Neuronal stem cell (in vitro differentiated cells): ENCODE results near the gene MYCBPAP.

Source experiments
- DNase-seq: peaks from one replicate; pipeline ENCODE4 v3.0.0-alpha.2; 2013; ENCODE audit warnings: low spot score
- H2AFZ ChIP-seq: one replicate; pipeline ENCODE4 v1.6.1; 2013; ENCODE audit warnings: mild to moderate bottlenecking, low read length, inconsistent platforms
- H2AK5ac ChIP-seq: 2 replicates; pipeline ENCODE4 v1.6.1; 2013; ENCODE audit warnings: low read depth, mild to moderate bottlenecking, inconsistent platforms, low read length, moderate library complexity, mixed read lengths
- H2BK120ac ChIP-seq: 2 replicates; pipeline ENCODE4 v1.6.1; 2013; ENCODE audit warnings: low read depth, mild to moderate bottlenecking, inconsistent platforms, low read length, moderate library complexity, mixed read lengths
- H2BK12ac ChIP-seq: one replicate; pipeline ENCODE4 v1.6.1; 2013; ENCODE audit warnings: low read length, inconsistent platforms
- H2BK15ac ChIP-seq: 2 replicates; pipeline ENCODE4 v1.6.1; 2013; ENCODE audit warnings: mild to moderate bottlenecking, low read length, inconsistent platforms, mixed read lengths
- H2BK5ac ChIP-seq: one replicate; pipeline ENCODE4 v1.6.1; 2013; ENCODE audit warnings: inconsistent platforms, mild to moderate bottlenecking, low read length, moderate library complexity
- H3K14ac ChIP-seq: one replicate; pipeline ENCODE4 v1.6.1; 2013; ENCODE audit warnings: low read length, inconsistent platforms
- H3K18ac ChIP-seq: 2 replicates; pipeline ENCODE4 v1.6.1; 2013; ENCODE audit warnings: low read length, inconsistent platforms
- H3K23ac ChIP-seq: 2 replicates; pipeline ENCODE4 v1.6.1; 2013; ENCODE audit warnings: low read depth, mild to moderate bottlenecking, mixed read lengths, low read length, inconsistent platforms; ENCODE audit not compliant: poor library complexity
- H3K27ac ChIP-seq: replicated peaks from 3 replicates; pipeline ENCODE4 v1.5.1; 2013; ENCODE audit warnings: low read length, inconsistent platforms
- H3K27me3 ChIP-seq, 3 experiments: 2 replicates each; pipeline ENCODE4 v1.6.1; 2013; ENCODE audit warnings: low read length in 3 of 3, mild to moderate bottlenecking in 2 of 3, inconsistent platforms in 1 of 3, low read depth in 1 of 3, mixed read lengths in 1 of 3, moderate library complexity in 1 of 3; ENCODE audit not compliant: control insufficient read depth in 3 of 3, insufficient read depth in 3 of 3
- H3K36me3 ChIP-seq, 2 donors: replicated peaks in 1 of 2; 2 replicates each; pipeline ENCODE4 v1.6.1; 2013; ENCODE audit warnings: low read length in 2 of 2; ENCODE audit not compliant: control insufficient read depth in 2 of 2, insufficient read depth in 2 of 2
- H3K4ac ChIP-seq: 2 replicates; pipeline ENCODE4 v1.6.1; 2013; ENCODE audit warnings: inconsistent platforms, mild to moderate bottlenecking, low read length, moderate library complexity
- H3K4me1 ChIP-seq, 2 donors: 1 replicate in 1 of 2; 2 replicates in 1 of 2; pipeline ENCODE4 v1.6.1; 2013; ENCODE audit warnings: low read length in 2 of 2, low read depth in 1 of 2; ENCODE audit not compliant: control insufficient read depth in 2 of 2, insufficient read depth in 1 of 2
- H3K4me2 ChIP-seq: one replicate; pipeline ENCODE4 v1.6.1; 2013; ENCODE audit warnings: mild to moderate bottlenecking, low read length, inconsistent platforms; ENCODE audit not compliant: insufficient read depth, poor library complexity, severe bottlenecking
- H3K4me3 ChIP-seq, 2 donors: 2 replicates each; pipeline ENCODE4 v1.5.1; 2013; ENCODE audit warnings: low read length in 2 of 2, mild to moderate bottlenecking in 2 of 2, inconsistent platforms in 1 of 2, moderate library complexity in 1 of 2
- H3K79me1 ChIP-seq: one replicate; pipeline ENCODE4 v1.6.1; 2013; ENCODE audit warnings: low read depth, mild to moderate bottlenecking, inconsistent platforms, low read length, moderate library complexity
- H3K9ac ChIP-seq: one replicate; pipeline ENCODE4 v1.6.1; 2013; ENCODE audit warnings: mild to moderate bottlenecking, low read depth, low read length, inconsistent platforms; ENCODE audit not compliant: poor library complexity
- H3K9me3 ChIP-seq, 2 donors: replicated peaks in 1 of 2; 2 replicates each; pipeline versions ENCODE3 to v1.6.1; 2013; ENCODE audit warnings: low read length in 2 of 2, mild to moderate bottlenecking in 2 of 2, inconsistent platforms in 1 of 2, low read depth in 1 of 2, mixed read lengths in 1 of 2, moderate library complexity in 1 of 2; ENCODE audit not compliant: control insufficient read depth in 2 of 2, insufficient read depth in 1 of 2
- H4K8ac ChIP-seq: one replicate; pipeline ENCODE4 v1.6.1; 2013; ENCODE audit warnings: low read depth, mild to moderate bottlenecking, inconsistent platforms, low read length, moderate library complexity
- H4K91ac ChIP-seq: one replicate; pipeline ENCODE4 v1.6.1; 2013; ENCODE audit warnings: low read length, low read depth, mild to moderate bottlenecking, inconsistent platforms; ENCODE audit not compliant: poor library complexity
- WGBS, 2 donors: extraction: QIAGEN DNeasy Blood & Tissue Kit; methylation state at CpG; one replicate each; pipeline ENCODE4 v1.1.7; 2013; ENCODE audit warnings: missing lambda C conversion rate in 2 of 2, mixed read lengths in 1 of 2; ENCODE audit not compliant: insufficient read length in 2 of 2, insufficient replicate concordance in 1 of 2; ENCODE audit errors: extremely low coverage in 2 of 2; 5-methylcytosine and 5-hydroxymethylcytosine counted together

Gene MYCBPAP

GRCh38 chr17:50522766-50523165 is 14.5 kb downstream of the MYCBPAP start:
- no peak overlapping the region for H3K27ac ChIP-seq
- no peaks in the 10 kb centered on the region for H3K79me1 ChIP-seq
- H3K23ac ChIP-seq = no peak overlapping the region
- H3K4me3 ChIP-seq = no peak overlapping the region
- H4K91ac ChIP-seq = no peak overlapping the region
- no peaks in the 10 kb centered on the region for H3K36me3 ChIP-seq
- no peak overlapping the region for H2BK5ac ChIP-seq
- DNase-seq = no peak
- H2AFZ ChIP-seq = no peak overlapping the region
- H2BK12ac ChIP-seq = peak overlapping the region; percentile 23
- H3K18ac ChIP-seq = no peak overlapping the region
- no peaks in the 10 kb centered on the region for H3K9me3 ChIP-seq
- H4K8ac ChIP-seq = no peak overlapping the region
- no peak overlapping the region for H2BK15ac ChIP-seq
- no peak overlapping the region for H3K4ac ChIP-seq
- no peak overlapping the region for H3K14ac ChIP-seq
- no peak overlapping the region for H3K4me2 ChIP-seq
- H3K4me1 ChIP-seq = peaks cover 0 to 4% of the 10 kb centered on the region in 2 donors
- no peak overlapping the region for H2AK5ac ChIP-seq
- no peak overlapping the region for H3K9ac ChIP-seq
- WGBS, 2 donors = no CpG with 5 or more reads among the region's 10 CpGs
- no peak overlapping the region for H2BK120ac ChIP-seq
- H3K27me3 ChIP-seq = peaks cover 0 to 44% (median 0%) of the 10 kb centered on the region in 3 experiments

- no peak for DNase-seq
- no peak overlapping the region for H3K27ac ChIP-seq
- no peak overlapping the region for H2AK5ac ChIP-seq
- no peak overlapping the region for H4K91ac ChIP-seq
- peak overlapping the region; percentile 16 for H2BK15ac ChIP-seq
- H3K27me3 ChIP-seq = peaks cover 0 to 48% (median 0%) of the 10 kb centered on the region in 3 experiments
- no peaks in the 10 kb centered on the region for H3K79me1 ChIP-seq
- no peak overlapping the region for H2AFZ ChIP-seq
- H3K18ac ChIP-seq = no peak overlapping the region
- no peak overlapping the region for H4K8ac ChIP-seq
- H3K4ac ChIP-seq = no peak overlapping the region
- H3K4me3 ChIP-seq = no peak overlapping the region
- no peak overlapping the region for H3K23ac ChIP-seq
- no peak overlapping the region for H3K14ac ChIP-seq
- H3K4me1 ChIP-seq = peaks cover 0 to 4% of the 10 kb centered on the region in 2 donors
- H2BK12ac ChIP-seq = no peak overlapping the region
- H3K36me3 ChIP-seq = no peaks in the 10 kb centered on the region
- H3K9me3 ChIP-seq = no peaks in the 10 kb centered on the region
- H2BK5ac ChIP-seq = no peak overlapping the region
- no peak overlapping the region for H3K4me2 ChIP-seq
- H3K9ac ChIP-seq = no peak overlapping the region
- no CpG with 5 or more reads among the region's 2 CpGs for WGBS, 2 donors
- no peak overlapping the region for H2BK120ac ChIP-seq
Observed at GRCh38 chr17:50523208-50523607, 15.0 kb downstream of the MYCBPAP start.

- Histone ChIP-seq H3K4ac (no peak overlapping the region), H2BK12ac (no peak overlapping the region), H2AFZ (no peak overlapping the region), H2BK5ac (no peak overlapping the region), H2BK15ac (no peak overlapping the region), H3K9ac (no peak overlapping the region), H3K79me1 (no peaks in the 10 kb centered on the region), H3K9me3 (no peaks in the 10 kb centered on the region), H3K4me1 (peaks cover 0 to 5% of the 10 kb centered on the region in 2 donors), H3K23ac (no peak overlapping the region), H3K27ac (no peak overlapping the region), H3K18ac (no peak overlapping the region), H3K4me3 (no peak overlapping the region), H3K27me3 (peaks cover 0 to 45% (median 0%) of the 10 kb centered on the region in 3 experiments), H3K36me3 (no peaks in the 10 kb centered on the region), H3K14ac (no peak overlapping the region), H2AK5ac (peak overlapping the region; percentile 11), H4K91ac (no peak overlapping the region), H3K4me2 (no peak overlapping the region), H2BK120ac (no peak overlapping the region), H4K8ac (no peak overlapping the region)
- no CpG with 5 or more reads among the region's 18 CpGs for WGBS, 2 donors
- no peak for DNase-seq
Observed at GRCh38 chr17:50524838-50525237, 16.6 kb downstream of the MYCBPAP start.

DNA sequence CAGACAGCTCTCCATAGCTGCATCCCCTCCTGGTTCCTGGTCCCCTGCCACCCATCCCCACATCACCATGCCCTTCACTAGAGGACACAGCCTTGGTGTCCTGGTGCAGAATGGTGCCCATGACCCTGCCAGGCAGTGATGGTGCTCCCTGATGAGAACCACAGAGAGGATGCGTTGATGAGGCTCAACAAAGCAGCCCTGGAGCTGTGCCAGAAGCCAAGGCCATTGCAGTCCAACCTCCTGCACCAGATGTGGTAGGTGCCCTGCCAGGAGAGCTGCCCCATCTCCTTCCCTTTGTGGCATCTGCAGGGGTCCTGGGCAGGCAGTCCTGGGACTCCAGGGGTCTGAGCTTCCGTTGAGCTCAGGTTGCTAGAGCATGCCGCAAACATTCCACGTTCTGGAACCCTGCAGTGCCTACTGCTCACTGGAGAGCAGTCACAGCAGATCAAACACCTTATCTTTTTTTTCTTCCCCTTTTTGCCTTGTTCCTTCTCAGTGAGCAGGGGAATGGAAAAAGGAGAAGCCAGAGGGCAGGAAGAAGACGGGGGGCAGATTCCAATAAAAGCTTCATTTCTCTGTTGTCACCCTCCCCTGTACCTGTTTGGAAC is 19.0 kb downstream of the MYCBPAP start:
- Histone ChIP-seq H3K4me3 (no peak overlapping the region), H3K27ac (no peak overlapping the region), H3K9ac (no peak overlapping the region), H3K9me3 (no peaks in the 10 kb centered on the region), H3K4me1 (peaks cover 5 to 9% of the 10 kb centered on the region in 2 donors), H2BK12ac (no peak overlapping the region), H3K23ac (no peak overlapping the region), H4K8ac (no peak overlapping the region), H2BK5ac (no peak overlapping the region), H2AK5ac (no peak overlapping the region), H2AFZ (no peak overlapping the region), H2BK15ac (no peak overlapping the region), H3K79me1 (no peaks in the 10 kb centered on the region), H3K27me3 (peaks cover 0 to 53% (median 0%) of the 10 kb centered on the region in 3 experiments), H3K36me3 (no peaks in the 10 kb centered on the region), H3K4ac (no peak overlapping the region), H2BK120ac (no peak overlapping the region), H3K4me2 (no peak overlapping the region), H3K18ac (peak overlapping the region; percentile 68), H4K91ac (no peak overlapping the region), H3K14ac (no peak overlapping the region)
- WGBS, 2 donors = no CpG with 5 or more reads among the region's 5 CpGs
- no peak for DNase-seq
